Measurements from ENCODE around the gene KIF6. TPM values are rescaled to one million over a fixed set of nuclear protein-coding genes. Genes with fewer than 3 reads are reported as not detected.
"Not testable (repeated sequence)": the region's sequence is repeated elsewhere in the genome, so short reads cannot be mapped to it uniquely, and the experiment has no call there.

KIF6 gene
- total RNA-seq, 4 donors from 2014 or later = 0.10 to 0.61 (median 0.13) TPM; not detected in 1

GRCh38 chr6:39294133-39294532 lies 431.1 kb downstream of the KIF6 start:
- H3K4me3 ChIP-seq (ENCODE audit: low read depth, poor library complexity, severe bottlenecking) = no peak overlapping the region
- 59 to 67% methylated on average over 5 of the region's 5 CpGs for WGBS, 2 donors
- DNase-seq (ENCODE audit: low spot score in 2 of 2) = no peak
- no peak for TF ChIP-seq CTCF (IDR thresholded peaks at IDR 0.05)
- TF ChIP-seq POLR2A (IDR thresholded peaks at IDR 0.05) = no peak
- intact Hi-C loops (cut with DNase I; ENCODE audit: low total_unique reads) = loop anchor here (10.0 kb wide), 1 partner anchor 569 kb away; no protein-coding TSS in a partner anchor

- H3K4me3 ChIP-seq (ENCODE audit: low read depth, poor library complexity, severe bottlenecking) = no peak overlapping the region
- no peak for TF ChIP-seq CTCF (IDR thresholded peaks at IDR 0.05)
- no peak for TF ChIP-seq POLR2A (IDR thresholded peaks at IDR 0.05)
- 93 to 95% methylated on average over 6 of the region's 6 CpGs for WGBS, 2 donors
- DNase-seq (ENCODE audit: low spot score in 2 of 2) = no peak
- intact Hi-C loops (cut with DNase I; ENCODE audit: low total_unique reads) = loop anchor here (10.0 kb wide), 1 partner anchor 568 kb away; no protein-coding TSS in a partner anchor
Measured at GRCh38 chr6:39292637-39293036, 432.6 kb downstream of the KIF6 start.

- intact Hi-C loops (cut with DNase I; ENCODE audit: low total_unique reads) = no loop called here
- TF ChIP-seq POLR2A (IDR thresholded peaks at IDR 0.05) = no peak
- no peak for DNase-seq (ENCODE audit: low spot score in 2 of 2)
- H3K4me3 ChIP-seq (ENCODE audit: low read depth, poor library complexity, severe bottlenecking) = no peak overlapping the region
- WGBS, 2 donors = 73 to 74% methylated on average over 2 of the region's 2 CpGs
Measured at GRCh38 chr6:39289490-39289889, 435.7 kb downstream of the KIF6 start.

- intact Hi-C loops (cut with DNase I; ENCODE audit: low total_unique reads) = no loop called here
- H3K4me3 ChIP-seq (ENCODE audit: low read depth, poor library complexity, severe bottlenecking) = no peak overlapping the region
- TF ChIP-seq CTCF (IDR thresholded peaks at IDR 0.05) (no peak), POLR2A (IDR thresholded peaks at IDR 0.05) (no peak)
- DNase-seq (ENCODE audit: low spot score in 2 of 2) = no peak
- 69 to 77% methylated on average over 3 of the region's 3 CpGs for WGBS, 2 donors
Measured at GRCh38 chr6:39287601-39288000, 437.6 kb downstream of the KIF6 start.

GRCh38 chr6:39286596-39286995 lies 438.6 kb downstream of the KIF6 start:
- WGBS, 2 donors = 74 to 90% methylated on average over 10 of the region's 10 CpGs
- H3K4me3 ChIP-seq (ENCODE audit: low read depth, poor library complexity, severe bottlenecking); DNase-seq (ENCODE audit: low spot score in 2 of 2); intact Hi-C loops (cut with DNase I; ENCODE audit: low total_unique reads): not testable (repeated sequence)

- H3K4me3 ChIP-seq (ENCODE audit: low read depth, poor library complexity, severe bottlenecking) = no peak overlapping the region
- no peak for DNase-seq (ENCODE audit: low spot score in 2 of 2)
- WGBS, 2 donors = 66 to 79% methylated on average over 2 of the region's 2 CpGs
- no peak for TF ChIP-seq CTCF (IDR thresholded peaks at IDR 0.05)
- no peak for TF ChIP-seq POLR2A (IDR thresholded peaks at IDR 0.05)
- intact Hi-C loops (cut with DNase I; ENCODE audit: low total_unique reads) = no loop called here
Measured at GRCh38 chr6:39282774-39283173, 442.4 kb downstream of the KIF6 start.

GRCh38 chr6:39281312-39281980 lies 443.8 kb downstream of the KIF6 start:
- DNase-seq (ENCODE audit: low spot score in 2 of 2) = no peak
- intact Hi-C loops (cut with DNase I; ENCODE audit: low total_unique reads) = no loop called here
- no peak overlapping the region for H3K4me3 ChIP-seq (ENCODE audit: low read depth, poor library complexity, severe bottlenecking)
- 76 to 83% methylated on average over 11 of the region's 11 CpGs for WGBS, 2 donors
- TF ChIP-seq POLR2A (IDR thresholded peaks at IDR 0.05) = no peak
- TF ChIP-seq CTCF (IDR thresholded peaks at IDR 0.05) = no peak
